HS-5 (cell line): ENCODE results near the gene CMTR1.

Source experiments
- DNase-seq: peaks from one replicate; pipeline ENCODE4 v3.0.0-alpha.2; 2012; ENCODE audit warnings: low read depth

The CMTR1 gene

GRCh38 chr6:37512400-37513011 is 79.5 kb downstream of the CMTR1 start:
- no peak for DNase-seq

- DNase-seq: no peak
Observed at GRCh38 chr6:37513155-37513554, 80.1 kb downstream of the CMTR1 start.

- DNase-seq: no peak
Observed at GRCh38 chr6:37513576-37513975, 80.6 kb downstream of the CMTR1 start.

GRCh38 chr6:37514321-37514771 is 81.3 kb downstream of the CMTR1 start:
- peak; percentile 46 for DNase-seq

GRCh38 chr6:37514837-37515236 is 81.8 kb downstream of the CMTR1 start:
- no peak for DNase-seq

GRCh38 chr6:37515712-37516075 is 82.7 kb downstream of the CMTR1 start:
- DNase-seq: no peak

- DNase-seq: no peak
Observed at GRCh38 chr6:37516076-37516919, 83.3 kb downstream of the CMTR1 start.

GRCh38 chr6:37516920-37517405 is 83.9 kb downstream of the CMTR1 start:
- no peak for DNase-seq

GRCh38 chr6:37517411-37517812 is 84.4 kb downstream of the CMTR1 start:
- no peak for DNase-seq

GRCh38 chr6:37518116-37518515 is 85.1 kb downstream of the CMTR1 start:
- DNase-seq: no peak

GRCh38 chr6:37519461-37519860 is 86.4 kb downstream of the CMTR1 start:
- no peak for DNase-seq

- DNase-seq: no peak
Observed at GRCh38 chr6:37520926-37521325, 87.9 kb downstream of the CMTR1 start.

GRCh38 chr6:37521674-37522073 is 88.7 kb downstream of the CMTR1 start:
- no peak for DNase-seq

GRCh38 chr6:37522836-37523235 is 89.8 kb downstream of the CMTR1 start:
- DNase-seq: no peak

GRCh38 chr6:37523412-37523811 is 90.4 kb downstream of the CMTR1 start:
- no peak for DNase-seq

- peak; percentile 25 for DNase-seq
Observed at GRCh38 chr6:37524025-37524969, 91.3 kb downstream of the CMTR1 start.

GRCh38 chr6:37524970-37525318 is 91.9 kb downstream of the CMTR1 start:
- no peak for DNase-seq

- no peak for DNase-seq
Observed at GRCh38 chr6:37525460-37526357, 92.7 kb downstream of the CMTR1 start.

GRCh38 chr6:37528541-37528940 is 95.5 kb downstream of the CMTR1 start:
- DNase-seq: no peak

- DNase-seq: no peak
Observed at GRCh38 chr6:37530297-37530696, 97.3 kb downstream of the CMTR1 start.

GRCh38 chr6:37531026-37531425 is 98.0 kb downstream of the CMTR1 start:
- peak; percentile 36 for DNase-seq
